HG02884 (cell line): Measurements from ENCODE around the gene CYTH3.
"Not testable (repeated sequence)": the region's sequence is repeated elsewhere in the genome, so short reads cannot be mapped to it uniquely, and the experiment has no call there.

ENCODE experiments used
- ATAC-seq: cut with Tn5 transposase; IDR thresholded peaks from one replicate; pipeline ENCODE4 v1.9.1; 2021; ENCODE audit warnings: mild to moderate bottlenecking, moderate library complexity; ENCODE audit not compliant: unreplicated experiment

CYTH3 gene

GRCh38 chr7:6198689-6199595 is 73.5 kb downstream of the CYTH3 start:
- ATAC-seq: no peak

GRCh38 chr7:6197801-6198551 is 74.4 kb downstream of the CYTH3 start:
- no peak for ATAC-seq

GRCh38 chr7:6193709-6194108 is 78.7 kb downstream of the CYTH3 start:
- ATAC-seq: no peak

GRCh38 chr7:6190563-6190962 is 81.9 kb downstream of the CYTH3 start:
- ATAC-seq: not testable (repeated sequence)

DNA sequence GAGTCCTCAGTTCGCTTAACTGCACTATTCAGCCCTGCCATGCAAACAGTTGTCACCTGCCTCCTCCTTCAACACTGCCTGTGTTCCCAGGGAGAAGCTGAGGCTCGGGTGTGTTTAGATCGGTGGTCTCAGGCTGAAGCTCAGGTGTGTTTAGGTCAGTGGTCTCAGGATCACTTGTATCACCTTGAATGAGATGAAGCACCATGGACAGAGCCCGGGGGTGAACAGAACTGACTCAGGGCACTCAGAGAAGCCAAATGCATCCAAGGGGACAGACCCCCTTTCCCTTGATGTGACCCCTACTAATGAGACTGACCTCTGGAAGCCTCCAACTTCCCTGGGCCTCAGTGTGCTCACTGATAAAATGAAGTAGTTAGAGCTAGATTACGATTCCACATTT is 84.0 kb downstream of the CYTH3 start:
- ATAC-seq: no peak

DNA sequence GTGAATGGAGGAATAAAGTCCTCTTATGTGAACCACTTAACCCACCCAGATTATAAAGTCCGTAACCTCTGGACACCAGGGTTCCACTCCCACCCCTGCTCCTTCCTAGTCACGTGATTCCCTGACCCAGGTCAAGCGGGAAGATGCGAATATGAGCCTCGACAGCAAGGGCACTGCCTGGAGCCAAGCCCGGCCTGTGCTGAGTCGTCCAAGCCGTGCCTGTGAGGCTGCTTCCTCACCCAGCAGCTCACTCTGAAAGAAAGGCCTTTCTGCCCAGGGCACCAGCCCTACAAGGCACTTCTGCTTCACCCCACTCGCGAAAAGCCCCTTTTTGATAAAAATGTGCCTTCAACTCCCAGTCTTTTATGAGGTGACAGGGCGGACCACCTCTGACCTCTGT is 85.8 kb downstream of the CYTH3 start:
- no peak for ATAC-seq

DNA sequence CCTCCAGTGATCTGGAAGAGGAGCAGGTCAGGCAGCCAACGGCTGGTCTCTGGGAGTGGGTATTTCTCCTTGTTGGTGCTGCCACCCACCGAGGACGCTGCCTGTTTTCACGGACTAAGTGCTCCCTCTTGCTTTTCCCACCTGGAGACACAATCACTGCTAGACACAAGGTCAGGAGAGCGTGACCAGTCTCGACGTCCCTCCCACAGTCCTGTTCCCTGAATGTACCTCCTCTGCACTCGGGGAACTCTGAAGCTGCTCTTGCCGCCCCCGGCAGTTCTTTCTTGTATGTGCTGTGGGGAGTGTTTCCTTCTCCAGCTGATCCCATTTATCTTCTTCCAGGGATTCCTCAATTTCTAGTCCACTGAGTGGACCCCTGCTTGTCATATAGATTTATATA is 89.4 kb downstream of the CYTH3 start:
- ATAC-seq: no peak

DNA sequence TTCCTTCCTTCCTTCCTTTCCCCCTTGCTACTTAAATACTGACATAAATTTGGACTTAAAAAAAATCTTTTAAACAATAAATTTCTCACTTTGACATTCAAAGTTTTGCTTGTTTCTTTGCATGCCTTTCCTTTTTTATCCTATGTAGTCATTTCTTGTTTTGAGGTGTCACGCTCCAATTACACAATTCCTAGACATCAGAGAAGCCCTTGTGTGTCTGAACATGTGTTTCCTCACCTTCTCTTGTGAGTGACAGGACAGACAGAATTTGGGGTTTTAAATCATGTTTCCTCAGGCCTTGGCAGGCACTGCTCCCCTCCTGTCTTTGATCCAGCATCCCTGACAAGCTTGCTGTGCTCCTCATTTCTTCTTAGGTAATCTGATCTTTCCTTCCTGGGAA is 91.3 kb downstream of the CYTH3 start:
- ATAC-seq: no peak

DNA sequence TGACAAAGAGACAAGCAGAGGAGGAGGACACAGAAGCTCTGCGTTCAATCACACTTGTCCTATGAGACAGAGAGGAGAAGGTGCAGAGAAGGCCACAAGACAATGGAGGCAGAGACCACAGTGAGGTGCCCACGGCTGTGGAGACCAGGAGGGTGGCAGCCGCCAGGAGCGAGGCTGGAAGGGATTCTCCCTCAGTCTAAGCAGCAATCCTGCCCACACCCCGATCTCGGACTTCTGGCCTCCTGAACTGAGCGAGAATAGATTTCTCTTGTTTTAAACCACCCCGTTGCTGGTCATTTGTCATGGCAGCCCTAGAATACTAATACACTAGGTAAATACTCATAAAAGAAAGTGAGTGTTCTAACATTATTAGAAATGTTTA is 92.1 kb downstream of the CYTH3 start:
- no peak for ATAC-seq

GRCh38 chr7:6179620-6180343 is 92.6 kb downstream of the CYTH3 start:
- no peak for ATAC-seq

DNA sequence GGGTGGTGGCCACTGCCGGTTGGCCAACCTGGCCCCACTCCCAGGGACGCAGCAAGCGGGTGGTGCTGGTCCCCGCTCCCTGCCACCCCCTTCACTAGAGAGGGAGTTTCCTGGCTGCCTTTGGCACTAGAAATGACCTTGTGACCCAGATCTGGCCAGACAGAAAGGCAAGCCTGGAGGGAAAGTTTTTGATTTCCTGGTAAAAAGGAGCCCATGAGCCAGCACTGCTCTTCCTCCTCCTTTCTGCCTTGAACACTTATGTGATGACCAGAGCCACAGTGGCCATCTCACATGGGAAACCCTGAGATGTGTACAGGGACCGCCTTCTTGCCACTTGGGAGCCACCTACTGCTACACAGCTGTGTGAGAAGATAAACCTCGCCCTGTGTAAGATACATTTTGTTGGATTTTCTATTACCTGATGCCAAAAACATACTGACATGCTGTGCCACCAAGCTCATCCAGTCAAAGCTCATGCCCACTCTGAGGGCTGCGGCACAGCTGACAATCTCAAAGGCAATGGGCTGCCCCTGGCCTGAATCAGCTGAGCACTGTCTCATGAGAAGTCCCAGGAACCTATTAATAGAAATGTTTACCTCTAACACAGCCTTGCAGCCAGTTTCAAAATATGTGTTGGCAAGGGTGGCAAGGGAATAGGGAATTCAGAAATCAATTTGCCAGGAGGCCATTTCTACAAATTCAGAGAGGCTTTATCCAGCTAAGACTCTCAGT is 94.0 kb downstream of the CYTH3 start:
- no peak for ATAC-seq

- ATAC-seq: no peak
Observed at GRCh38 chr7:6175645-6176044, 96.8 kb downstream of the CYTH3 start.

- ATAC-seq: no peak
Observed at GRCh38 chr7:6172910-6173295, 99.5 kb downstream of the CYTH3 start.

DNA sequence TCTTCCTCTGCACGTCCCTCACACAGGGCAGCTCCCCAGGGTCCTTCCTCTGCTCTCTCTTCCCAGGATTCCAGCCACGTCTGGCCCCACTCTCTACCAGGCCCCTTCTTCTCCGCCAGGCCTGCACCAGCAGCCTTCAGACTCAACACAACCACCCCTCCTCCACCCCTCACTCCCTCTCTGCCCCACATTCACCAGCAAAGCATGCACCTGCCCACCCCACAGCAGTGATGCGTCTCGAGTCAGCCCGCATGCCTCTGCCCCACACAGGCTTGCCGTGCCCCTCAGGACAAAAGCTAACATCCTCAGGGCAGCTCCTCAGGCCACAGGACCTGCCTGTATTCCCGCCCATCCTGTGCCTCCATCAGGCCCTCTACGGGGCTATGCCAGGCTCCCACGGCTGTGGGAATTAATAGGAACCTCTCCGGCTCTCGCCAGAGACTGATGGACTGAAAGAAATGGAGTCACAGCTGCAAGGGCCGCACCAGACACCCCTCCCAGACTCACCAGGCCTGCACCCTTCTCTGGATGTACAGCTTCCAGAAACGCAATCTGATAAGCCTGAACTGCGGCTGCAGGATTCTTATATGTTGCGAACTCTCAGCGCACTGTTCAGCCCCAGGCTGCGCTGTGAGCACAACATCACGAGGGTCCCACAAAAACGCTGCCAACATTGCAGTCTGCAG is 100.1 kb downstream of the CYTH3 start:
- ATAC-seq: no peak

DNA sequence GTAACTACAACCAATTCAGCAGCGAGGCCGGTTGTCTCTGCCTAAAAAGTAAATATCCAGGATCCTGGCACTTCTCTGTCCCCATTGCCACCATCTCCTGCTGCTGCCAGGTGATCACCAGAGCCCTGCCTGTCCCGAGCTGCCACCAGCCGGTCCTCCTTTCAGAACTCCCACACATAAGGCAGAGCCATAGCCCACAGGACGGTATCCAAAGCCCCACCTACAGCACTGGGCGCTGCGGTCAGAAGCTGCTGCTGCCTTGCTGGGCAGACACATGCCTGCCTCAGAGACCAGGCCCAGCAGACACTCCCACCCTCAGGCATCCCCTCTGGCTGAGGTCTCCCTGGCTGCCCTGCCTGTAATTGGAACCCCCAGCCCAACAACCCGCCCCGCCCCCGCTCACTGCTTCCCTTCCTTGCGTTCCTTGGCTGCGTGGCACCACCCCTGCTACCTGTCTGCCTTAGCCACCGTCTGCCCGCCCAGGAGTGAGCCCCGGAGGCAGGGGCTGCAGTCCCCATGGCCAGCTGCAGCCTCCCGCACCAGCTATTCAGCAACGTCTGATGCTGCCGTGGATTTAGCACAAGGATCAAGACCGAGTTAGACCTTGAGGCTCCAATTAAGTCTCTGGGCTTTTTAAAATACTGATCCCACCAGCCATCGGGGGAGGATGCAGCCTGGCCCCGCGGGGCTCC is 100.7 kb downstream of the CYTH3 start:
- ATAC-seq: no peak

DNA sequence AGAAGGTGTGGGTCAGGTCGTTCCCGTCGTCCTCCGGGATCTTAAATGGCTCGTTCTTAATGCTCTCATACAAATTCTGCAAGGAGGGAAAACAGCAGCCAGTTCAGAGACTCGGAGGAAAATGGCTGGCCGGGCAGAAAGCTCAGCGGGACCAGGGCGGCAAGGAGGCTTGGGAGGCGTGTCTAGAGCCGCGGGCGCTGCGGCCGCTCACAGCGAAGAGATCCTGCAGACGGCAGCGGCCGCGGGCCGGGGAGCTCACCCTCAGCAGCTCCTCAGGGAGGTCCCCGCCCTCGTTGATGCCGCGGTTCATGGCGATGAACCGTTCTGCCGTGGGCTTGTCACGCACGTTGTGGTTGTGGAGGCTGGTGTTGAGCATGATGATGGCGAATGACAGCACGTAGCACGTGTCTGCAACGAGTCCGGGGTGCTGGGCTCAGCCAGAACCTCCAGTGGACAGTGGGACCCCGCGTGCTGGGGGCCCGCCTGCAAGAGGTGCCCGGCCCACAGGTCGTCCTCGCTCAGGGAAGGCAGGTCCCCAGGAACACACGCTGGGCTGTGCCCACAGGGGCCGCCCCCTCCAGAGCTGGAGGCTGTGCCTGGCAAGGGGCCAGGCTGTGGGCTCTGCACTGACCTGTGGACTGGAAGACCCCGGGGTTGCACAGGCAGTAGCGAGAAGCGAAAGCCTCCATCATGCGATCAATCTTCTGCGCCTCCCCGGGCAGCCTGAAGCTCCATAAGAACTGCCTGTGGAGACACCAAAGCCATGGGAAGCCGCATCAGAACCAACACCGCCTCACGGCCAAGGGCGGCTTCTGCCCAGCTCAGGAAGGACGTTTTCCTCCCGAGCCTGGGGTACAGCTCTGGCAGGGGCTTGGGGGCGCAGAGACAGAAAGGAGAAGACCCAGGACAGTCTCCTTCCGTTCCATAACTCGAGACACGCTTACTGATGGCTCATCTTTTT is 101.6 kb downstream of the CYTH3 start:
- ATAC-seq: no peak

- ATAC-seq: no peak
Observed at GRCh38 chr7:6169805-6170520, 102.5 kb downstream of the CYTH3 start.

DNA sequence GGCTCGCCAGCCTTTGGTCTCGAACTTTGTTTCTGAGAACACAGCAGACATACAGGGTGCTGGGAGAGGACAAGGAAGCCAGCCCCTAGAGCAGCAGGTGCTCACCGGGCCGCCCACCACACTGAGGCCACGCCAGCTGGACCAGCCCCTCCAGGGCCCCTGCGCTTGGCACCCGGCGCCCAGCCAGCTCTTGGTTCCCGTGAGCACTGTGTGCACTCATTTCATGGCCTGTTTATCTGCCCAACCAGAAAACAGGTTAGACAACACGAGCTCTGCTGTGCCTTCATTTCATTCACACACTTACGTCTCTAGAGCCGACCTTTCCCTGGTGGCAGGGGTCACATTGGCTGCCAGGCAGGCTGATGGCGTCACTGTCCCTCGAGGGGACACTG is 104.0 kb downstream of the CYTH3 start:
- ATAC-seq: no peak
